Erythroblast (primary cell): Measurements from ENCODE around the gene SSR4.

Experiments
- GATA1 ChIP-seq: IDR thresholded peaks from 2 replicates; pipeline ENCODE4 v1.6.1; 2011; ENCODE audit warnings: low read depth, mild to moderate bottlenecking, control low read depth, low read length, moderate library complexity
- POLR2A ChIP-seq: IDR thresholded peaks from 2 replicates; pipeline ENCODE4 v1.6.1; 2011; ENCODE audit warnings: mild to moderate bottlenecking, low read length

GRCh38 chrX:153825042-153825441 lies 30.6 kb downstream of the SSR4 start:
- TF ChIP-seq POLR2A (no peak), GATA1 (no peak)
